Nephron progenitor cell (in vitro differentiated cells): Measurements from ENCODE around the gene PES1.

Experiments
- DNase-seq: peaks from one replicate; pipeline ENCODE4 v3.0.0; 2021
- H3K27ac Mint-ChIP-seq: 2 replicates; pipeline ENCODE4 v1.8.0; 2021; ENCODE audit warnings: mild to moderate bottlenecking, moderate library complexity, mixed read lengths
- H3K27me3 Mint-ChIP-seq: 2 replicates; pipeline ENCODE4 v1.8.0; 2021; ENCODE audit warnings: mild to moderate bottlenecking, low read depth, mixed read lengths; ENCODE audit not compliant: poor library complexity
- H3K36me3 Mint-ChIP-seq: 2 replicates; pipeline ENCODE4 v1.8.0; 2021; ENCODE audit warnings: low read depth, mixed read lengths
- H3K4me1 Mint-ChIP-seq: 2 replicates; pipeline ENCODE4 v1.8.0; 2021; ENCODE audit warnings: mixed read lengths
- H3K4me3 Mint-ChIP-seq: 2 replicates; pipeline ENCODE4 v1.8.0; 2021; ENCODE audit warnings: mild to moderate bottlenecking, moderate library complexity, mixed read lengths
- H3K9me3 Mint-ChIP-seq: 2 replicates; pipeline ENCODE4 v1.8.0; 2021; ENCODE audit warnings: mild to moderate bottlenecking, moderate library complexity, mixed read lengths
- TF ChIP-seq, protein P1 (sequence below): fragments of 200-600 bp; sonication (generic); IDR thresholded peaks from 2 replicates; pipeline ENCODE4 v1.5.0; 2021; ENCODE audit warnings: antibody characterized with exemption

The PES1 gene

DNA sequence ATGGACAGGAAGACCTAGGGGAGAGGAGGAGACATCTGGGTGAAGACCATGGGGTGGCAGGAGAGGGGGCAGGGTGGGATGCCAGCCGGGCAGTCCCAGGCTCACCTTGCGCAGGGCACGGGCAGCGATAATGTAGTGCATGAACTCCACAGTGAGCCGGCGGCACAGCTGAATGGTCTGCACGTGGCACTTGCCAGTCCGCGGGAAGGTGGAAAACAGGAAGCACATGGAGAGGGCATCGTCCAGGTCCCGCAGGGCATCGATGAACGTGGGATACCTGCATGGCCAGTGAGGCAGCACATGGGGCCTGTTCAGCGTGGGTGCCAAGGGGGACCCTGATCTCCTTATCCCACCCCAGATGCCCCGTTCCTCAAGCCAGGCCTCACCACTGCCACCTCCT, 7.3 kb downstream of the PES1 start:
- Mint-ChIP-seq H3K4me3 (no peak overlapping the region), H3K36me3 (peaks cover 32% of the 10 kb centered on the region), H3K27ac (no peak overlapping the region), H3K4me1 (no peaks in the 10 kb centered on the region), H3K27me3 (no peaks in the 10 kb centered on the region), H3K9me3 (no peaks in the 10 kb centered on the region)
- TF ChIP-seq, protein P1, sequence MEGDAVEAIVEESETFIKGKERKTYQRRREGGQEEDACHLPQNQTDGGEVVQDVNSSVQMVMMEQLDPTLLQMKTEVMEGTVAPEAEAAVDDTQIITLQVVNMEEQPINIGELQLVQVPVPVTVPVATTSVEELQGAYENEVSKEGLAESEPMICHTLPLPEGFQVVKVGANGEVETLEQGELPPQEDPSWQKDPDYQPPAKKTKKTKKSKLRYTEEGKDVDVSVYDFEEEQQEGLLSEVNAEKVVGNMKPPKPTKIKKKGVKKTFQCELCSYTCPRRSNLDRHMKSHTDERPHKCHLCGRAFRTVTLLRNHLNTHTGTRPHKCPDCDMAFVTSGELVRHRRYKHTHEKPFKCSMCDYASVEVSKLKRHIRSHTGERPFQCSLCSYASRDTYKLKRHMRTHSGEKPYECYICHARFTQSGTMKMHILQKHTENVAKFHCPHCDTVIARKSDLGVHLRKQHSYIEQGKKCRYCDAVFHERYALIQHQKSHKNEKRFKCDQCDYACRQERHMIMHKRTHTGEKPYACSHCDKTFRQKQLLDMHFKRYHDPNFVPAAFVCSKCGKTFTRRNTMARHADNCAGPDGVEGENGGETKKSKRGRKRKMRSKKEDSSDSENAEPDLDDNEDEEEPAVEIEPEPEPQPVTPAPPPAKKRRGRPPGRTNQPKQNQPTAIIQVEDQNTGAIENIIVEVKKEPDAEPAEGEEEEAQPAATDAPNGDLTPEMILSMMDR: no peak
- no peak for DNase-seq

DNA sequence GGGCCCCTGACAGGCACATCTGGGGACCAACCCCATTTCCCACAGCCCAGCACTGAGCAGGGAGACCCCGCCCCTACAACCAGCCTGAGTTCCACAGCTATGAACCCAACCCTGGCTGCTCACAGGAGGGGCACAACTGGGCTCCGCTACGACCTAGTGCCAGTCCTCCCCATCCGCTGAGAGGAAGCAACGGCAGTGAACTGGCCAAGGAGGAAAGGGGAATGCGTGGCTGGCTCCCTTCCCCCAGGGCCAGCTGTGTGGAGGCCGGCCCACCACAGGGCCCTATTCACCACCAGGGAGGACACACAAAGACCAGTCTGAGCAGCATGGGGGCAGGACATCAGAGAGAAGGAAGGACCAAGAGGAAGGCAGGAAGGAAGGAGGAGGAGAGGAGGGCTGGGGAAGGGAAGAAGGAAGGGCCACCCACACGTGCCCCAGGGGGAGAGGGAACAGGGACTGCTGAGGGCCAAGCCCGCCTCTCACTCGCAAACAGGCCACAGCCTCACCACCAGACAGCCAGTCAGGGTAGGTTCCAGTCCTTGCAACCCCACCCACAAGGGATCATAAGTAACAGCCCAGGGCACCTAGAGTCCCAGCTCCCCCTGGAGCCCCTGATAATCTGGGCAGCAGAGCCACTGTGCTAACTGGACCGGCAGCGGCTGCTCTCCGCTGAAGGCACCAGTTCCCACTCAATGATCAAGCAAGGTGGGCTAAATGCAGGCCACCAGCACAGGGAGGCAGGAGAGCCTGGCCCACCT, 8.7 kb downstream of the PES1 start:
- no peaks in the 10 kb centered on the region for H3K27me3 Mint-ChIP-seq
- no peak overlapping the region for H3K4me3 Mint-ChIP-seq
- no peaks in the 10 kb centered on the region for H3K9me3 Mint-ChIP-seq
- H3K36me3 Mint-ChIP-seq: peaks cover 34% of the 10 kb centered on the region
- TF ChIP-seq, protein P1: no peak
- H3K4me1 Mint-ChIP-seq: no peaks in the 10 kb centered on the region
- no peak for DNase-seq
- no peak overlapping the region for H3K27ac Mint-ChIP-seq

DNA sequence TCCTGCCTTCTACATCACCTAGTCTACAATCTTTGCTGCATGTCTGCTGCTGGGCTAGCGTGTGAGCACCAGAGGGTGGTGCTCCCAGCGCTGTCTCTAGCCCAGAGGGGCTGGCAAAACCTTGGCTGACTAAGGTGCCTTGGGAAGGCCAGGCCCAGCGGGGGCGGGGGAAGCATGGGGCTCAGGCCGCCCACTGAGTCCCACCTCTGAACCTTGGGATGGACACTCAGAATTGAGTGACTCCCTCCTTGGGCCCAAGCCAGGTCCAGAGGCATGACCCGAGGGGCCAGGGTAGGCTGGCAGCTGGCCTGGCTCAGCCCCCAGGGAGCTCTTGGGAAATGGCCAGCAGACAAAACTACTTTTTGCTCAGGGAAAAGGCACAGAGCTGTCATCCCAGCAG, 9.7 kb downstream of the PES1 start:
- Mint-ChIP-seq H3K27ac (peak overlapping the region; percentile 78), H3K9me3 (no peaks in the 10 kb centered on the region), H3K27me3 (no peaks in the 10 kb centered on the region), H3K4me3 (no peak overlapping the region), H3K4me1 (no peaks in the 10 kb centered on the region), H3K36me3 (peaks cover 25% of the 10 kb centered on the region)
- TF ChIP-seq, protein P1: no peak
- DNase-seq: no peak

DNA sequence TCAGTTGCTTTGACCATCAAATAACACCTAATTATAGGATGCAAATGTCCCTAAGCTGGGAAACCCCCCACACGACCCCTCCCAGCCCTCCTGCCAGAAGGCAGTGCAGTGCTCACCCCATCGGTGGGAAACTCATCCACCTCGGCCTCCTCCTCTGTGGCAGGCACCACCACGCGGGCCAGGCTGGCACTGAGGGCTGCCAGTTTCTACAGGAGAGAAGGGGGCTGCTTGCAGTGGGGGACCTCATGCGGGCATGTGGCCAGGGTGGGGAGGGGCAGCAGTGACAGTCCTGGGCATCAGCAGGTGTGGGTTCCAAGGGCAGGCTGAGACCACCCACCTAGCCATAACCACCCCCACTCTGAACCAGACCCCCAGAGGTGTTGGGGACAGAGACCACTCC, 10.8 kb downstream of the PES1 start:
- Mint-ChIP-seq H3K4me3 (no peak overlapping the region), H3K27me3 (no peaks in the 10 kb centered on the region), H3K36me3 (peaks cover 22% of the 10 kb centered on the region), H3K9me3 (no peaks in the 10 kb centered on the region), H3K4me1 (no peaks in the 10 kb centered on the region), H3K27ac (no peak overlapping the region)
- no peak for DNase-seq
- TF ChIP-seq, protein P1: no peak

- peaks cover 6% of the 10 kb centered on the region for H3K4me1 Mint-ChIP-seq
- H3K27ac Mint-ChIP-seq: no peak overlapping the region
- H3K9me3 Mint-ChIP-seq: no peaks in the 10 kb centered on the region
- no peak overlapping the region for H3K4me3 Mint-ChIP-seq
- peaks cover 16% of the 10 kb centered on the region for H3K36me3 Mint-ChIP-seq
- peaks cover 11% of the 10 kb centered on the region for H3K27me3 Mint-ChIP-seq
- TF ChIP-seq, protein P1: no peak
- no peak for DNase-seq
These were observed 13.2 kb downstream of the PES1 start for GRCh38 chr22:30578481-30578880.

- peaks cover 14% of the 10 kb centered on the region for H3K4me1 Mint-ChIP-seq
- no peaks in the 10 kb centered on the region for H3K9me3 Mint-ChIP-seq
- H3K4me3 Mint-ChIP-seq: no peak overlapping the region
- peaks cover 25% of the 10 kb centered on the region for H3K27me3 Mint-ChIP-seq
- TF ChIP-seq, protein P1: no peak
- H3K27ac Mint-ChIP-seq: no peak overlapping the region
- peaks cover 16% of the 10 kb centered on the region for H3K36me3 Mint-ChIP-seq
- no peak for DNase-seq
These were observed 15.9 kb downstream of the PES1 start for GRCh38 chr22:30575859-30576258.
